ENCODE results near the gene TUBGCP3. TPM values are rescaled to one million over a fixed set of nuclear protein-coding genes. Genes with fewer than 3 reads are reported as not detected.

Gene TUBGCP3
- total and polyA plus RNA-seq, 2 experiments from 2014 or later: 12.8 to 40.2 TPM

- Histone ChIP-seq H3K4me2 (no peak overlapping the region), H4K20me1 (replicated peaks; ENCODE audit: insufficient read depth) (no peaks in the 10 kb centered on the region), H3K27me3 (ENCODE audit: insufficient read depth) (no peaks in the 10 kb centered on the region), H3K79me2 (replicated peaks; ENCODE audit: insufficient read depth) (no peaks in the 10 kb centered on the region), H3K4me3 (no peak overlapping the region), H3F3A (replicated peaks; ENCODE audit: low read depth) (no peaks in the 10 kb centered on the region), H3K9me2 (ENCODE audit: insufficient read depth) (no peaks in the 10 kb centered on the region), H3K4me1 (ENCODE audit: insufficient read depth) (no peaks in the 10 kb centered on the region), H2AFZ (peak overlapping the region; percentile 23; the same call in 1 of the 2 replicates), H3K36me3 (ENCODE audit: insufficient read depth) (no peaks in the 10 kb centered on the region), H3K27ac (ENCODE audit: low read depth) (no peak overlapping the region)
- no peak for ATAC-seq
- H3K27me3 Mint-ChIP-seq (ENCODE audit: insufficient read depth, low read depth, poor library complexity): no peaks in the 10 kb centered on the region
- no peak for TF ChIP-seq EZH2 (IDR thresholded peaks at IDR 0.05; ENCODE audit: low read depth, unreplicated experiment)
- TF ChIP-seq NANOG (IDR thresholded peaks at IDR 0.05; ENCODE audit: borderline replicate concordance): no peak
- no peak for TF ChIP-seq CTCF (conservative IDR thresholded peaks at IDR 0.05; ENCODE audit: low read depth in 2 of 2)
- TF ChIP-seq REST (IDR thresholded peaks at IDR 0.05; ENCODE audit: unreplicated experiment): no peak
- no peak for TF ChIP-seq JUNB (IDR thresholded peaks at IDR 0.05; ENCODE audit: unreplicated experiment)
- no peak for TF ChIP-seq ZNF114 (CRISPR knock-in tag; IDR thresholded peaks at IDR 0.05)
- no peak for TF ChIP-seq ETS1 (IDR thresholded peaks at IDR 0.05)
- TF ChIP-seq POLR2AphosphoS5 (IDR thresholded peaks at IDR 0.05; ENCODE audit: low read depth): no peak
- no peaks in the 10 kb centered on the region for H3K9me3 Mint-ChIP-seq
- no peak overlapping the region for H3K27ac Mint-ChIP-seq
- no peak overlapping the region for H3K4me3 Mint-ChIP-seq
- no peaks in the 10 kb centered on the region for H3K4me1 Mint-ChIP-seq
- DNase-seq (ENCODE audit: low spot score): no peak
- no peaks in the 10 kb centered on the region for H3K36me3 Mint-ChIP-seq (ENCODE audit: low read depth)
Measured at GRCh38 chr13:112450904-112451240, 137.1 kb downstream of the TUBGCP3 start.

- H3K27me3 ChIP-seq (ENCODE audit: insufficient read depth): no peaks in the 10 kb centered on the region
- H3K4me3 ChIP-seq: no peak overlapping the region
- no peaks in the 10 kb centered on the region for H3K4me1 ChIP-seq (ENCODE audit: insufficient read depth)
- Mint-ChIP-seq H3K4me3 (no peak overlapping the region), H3K27me3 (ENCODE audit: insufficient read depth, low read depth, poor library complexity) (no peaks in the 10 kb centered on the region), H3K4me1 (no peaks in the 10 kb centered on the region), H3K27ac (no peak overlapping the region), H3K9me3 (no peaks in the 10 kb centered on the region), H3K36me3 (ENCODE audit: low read depth) (no peaks in the 10 kb centered on the region)
- DNase-seq (ENCODE audit: low spot score) (no peak), ATAC-seq (no peak)
- no peaks in the 10 kb centered on the region for H3K9me2 ChIP-seq (ENCODE audit: insufficient read depth)
- no peaks in the 10 kb centered on the region for H3F3A ChIP-seq (replicated peaks; ENCODE audit: low read depth)
- peak overlapping the region; percentile 23; the same call in 1 of the 2 replicates for H2AFZ ChIP-seq
- H4K20me1 ChIP-seq (replicated peaks; ENCODE audit: insufficient read depth): no peaks in the 10 kb centered on the region
- H3K27ac ChIP-seq (ENCODE audit: low read depth): no peak overlapping the region
- no peaks in the 10 kb centered on the region for H3K79me2 ChIP-seq (replicated peaks; ENCODE audit: insufficient read depth)
- H3K4me2 ChIP-seq: no peak overlapping the region
- H3K36me3 ChIP-seq (ENCODE audit: insufficient read depth): no peaks in the 10 kb centered on the region
- TF ChIP-seq ZNF114 (CRISPR knock-in tag; IDR thresholded peaks at IDR 0.05) (no peak), POLR2AphosphoS5 (IDR thresholded peaks at IDR 0.05; ENCODE audit: low read depth) (no peak), CTCF (conservative IDR thresholded peaks at IDR 0.05; ENCODE audit: low read depth in 2 of 2) (no peak), ZNF331 (CRISPR knock-in tag; IDR thresholded peaks at IDR 0.05; ENCODE audit: low read depth) (no peak), EZH2phosphoT487 (IDR thresholded peaks at IDR 0.05; ENCODE audit: unreplicated experiment) (no peak), NANOG (IDR thresholded peaks at IDR 0.05; ENCODE audit: borderline replicate concordance) (no peak), REST (IDR thresholded peaks at IDR 0.05; ENCODE audit: unreplicated experiment) (no peak), EZH2 (IDR thresholded peaks at IDR 0.05; ENCODE audit: low read depth, unreplicated experiment) (no peak)
Measured at GRCh38 chr13:112450118-112450903, 137.6 kb downstream of the TUBGCP3 start.
